GM23248 (cell line): ENCODE results near the gene TMEM187. TPM values are rescaled to one million over a fixed set of nuclear protein-coding genes. Genes with fewer than 3 reads are reported as not detected.

Source experiments
- DNase-seq: peaks from one replicate; pipeline ENCODE4 v3.0.0-alpha.2; 2015
- H2AFZ ChIP-seq: fragments of 200-600 bp; sonication (generic); 2 replicates; pipeline ENCODE4 v1.6.1; 2016; ENCODE audit warnings: antibody characterized with exemption
- H3F3A ChIP-seq: fragments of 200-600 bp; sonication (generic); 2 replicates; pipeline ENCODE4 v1.6.1; 2016; ENCODE audit warnings: mild to moderate bottlenecking, antibody characterized with exemption, mixed run types; ENCODE audit not compliant: insufficient read depth
- H3K27ac ChIP-seq: fragments of 200-600 bp; sonication (generic); 2 replicates; pipeline ENCODE4 v1.5.1; 2016; ENCODE audit warnings: mild to moderate bottlenecking
- H3K27me3 ChIP-seq: fragments of 200-600 bp; sonication (generic); replicated peaks from 2 replicates; pipeline ENCODE4 v1.6.1; 2016; ENCODE audit warnings: mild to moderate bottlenecking; ENCODE audit not compliant: insufficient read depth
- H3K36me3 ChIP-seq: fragments of 200-600 bp; sonication (generic); 2 replicates; pipeline ENCODE4 v1.6.1; 2016; ENCODE audit warnings: low read depth, mild to moderate bottlenecking
- H3K4me1 ChIP-seq: fragments of 200-600 bp; sonication (generic); 2 replicates; pipeline ENCODE4 v1.6.1; 2016; ENCODE audit warnings: mild to moderate bottlenecking; ENCODE audit not compliant: insufficient read depth
- H3K4me2 ChIP-seq: fragments of 200-600 bp; sonication (generic); one replicate; pipeline ENCODE4 v1.6.1; 2016; ENCODE audit warnings: mild to moderate bottlenecking; ENCODE audit not compliant: unreplicated experiment
- H3K4me3 ChIP-seq: fragments of 200-600 bp; sonication (generic); 2 replicates; pipeline ENCODE4 v1.5.1; 2016; ENCODE audit warnings: mild to moderate bottlenecking
- H3K79me2 ChIP-seq: fragments of 200-600 bp; sonication (generic); 2 replicates; pipeline ENCODE4 v1.6.1; 2016; ENCODE audit warnings: mild to moderate bottlenecking; ENCODE audit not compliant: insufficient read depth
- H3K9ac ChIP-seq: fragments of 200-600 bp; sonication (generic); 2 replicates; pipeline ENCODE4 v1.6.1; 2016; ENCODE audit warnings: mild to moderate bottlenecking
- H3K9me2 ChIP-seq: fragments of 200-600 bp; sonication (generic); 2 replicates; pipeline ENCODE4 v1.6.1; 2016; ENCODE audit warnings: mixed run types, mild to moderate bottlenecking, moderate library complexity; ENCODE audit not compliant: insufficient read depth
- H3K9me3 ChIP-seq: fragments of 200-600 bp; sonication (generic); one replicate; pipeline ENCODE4 v1.6.1; 2017; ENCODE audit warnings: low read depth
- H4K20me1 ChIP-seq: fragments of 200-600 bp; sonication (generic); 2 replicates; pipeline ENCODE4 v1.6.0; 2016; ENCODE audit not compliant: insufficient read depth
- EZH2 ChIP-seq: fragments of 200-600 bp; sonication (generic); IDR thresholded peaks from 2 replicates; pipeline ENCODE4 v1.6.1; 2018; ENCODE audit warnings: antibody characterized with exemption, mild to moderate bottlenecking; ENCODE audit not compliant: insufficient read depth, poor library complexity, severe bottlenecking
- EZH2phosphoT487 ChIP-seq: fragments of 200-600 bp; sonication (generic); IDR thresholded peaks from 2 replicates; pipeline ENCODE4 v1.6.1; 2018; ENCODE audit warnings: antibody characterized with exemption, moderate library complexity, mild to moderate bottlenecking, low read depth; ENCODE audit not compliant: insufficient read depth
- WGBS, 2 experiments: methylation state at CpG; one replicate each; pipeline ENCODE4 v1.1.6; 2015 to 2017; ENCODE audit warnings: low lambda C conversion rate in 2 of 2, low coverage in 1 of 2; ENCODE audit errors: missing lambda C conversion rate in 2 of 2; 5-methylcytosine and 5-hydroxymethylcytosine counted together
- in situ Hi-C: fragments of 300-500 bp; cut with MboI; formaldehyde crosslinking; loops from 2 replicates; pipeline ENCODE4 v1.15.0; 2020
- polyA plus RNA-seq: library from polyadenylated mRNA; unstranded; fragments of >200 nt; fragmentation: Nextera tagmentation; extraction: Ambion mirVana; gene quantifications from 2 replicates; pipeline ENCODE4 v1.2.1, GENCODE V29; 2016
- total RNA-seq: library from RNA; depleted of rRNA; stranded (reverse); fragments of >200 nt; shearing (Covaris generic); gene quantifications from 2 replicates; pipeline ENCODE4 v1.2.3, GENCODE V29; 2014

Gene TMEM187
- total and polyA plus RNA-seq, 2 experiments from 2014 or later, result 7.6 to 8.5 TPM

GRCh38 chrX:153989973-153990655 lies 17.6 kb downstream of the TMEM187 start:
- in situ Hi-C loops, result no loop called here

DNA sequence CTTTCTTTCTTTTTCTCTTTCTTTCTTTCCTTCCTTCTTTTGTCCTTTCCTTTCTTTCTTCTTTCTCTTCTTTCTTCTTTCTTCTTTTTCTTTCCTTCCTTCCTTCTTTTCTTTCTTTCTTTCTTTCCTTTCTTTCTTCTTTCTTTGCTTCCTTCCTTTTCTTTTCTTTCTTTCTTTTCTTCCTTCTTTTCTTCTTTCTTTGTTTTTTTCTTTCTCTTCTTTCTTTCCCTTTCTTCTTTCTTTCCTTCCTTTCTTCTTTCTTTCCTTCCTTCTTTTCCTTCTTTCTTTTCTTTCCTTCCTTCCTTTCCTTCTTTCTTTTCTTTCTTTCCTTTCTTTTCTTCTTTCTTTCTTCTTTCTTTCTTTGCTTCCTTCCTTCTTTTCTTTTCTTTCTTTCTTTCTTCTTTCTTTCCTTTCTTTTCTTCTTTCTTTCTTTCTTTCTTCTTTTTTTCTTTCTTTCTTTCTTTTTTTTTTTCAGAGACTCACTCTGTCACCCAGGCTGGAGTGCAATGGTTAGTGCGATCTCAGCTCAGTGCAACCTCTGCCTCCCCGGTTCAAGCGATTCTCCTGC lies 18.5 kb downstream of the TMEM187 start:
- H3K4me2 ChIP-seq, result no peak overlapping the region
- no peaks in the 10 kb centered on the region for H3K27me3 ChIP-seq
- in situ Hi-C loops, result no loop called here
- no peaks in the 10 kb centered on the region for H3K79me2 ChIP-seq
- no peak overlapping the region for H3K4me3 ChIP-seq
- no peaks in the 10 kb centered on the region for H3K9me2 ChIP-seq
- no peaks in the 10 kb centered on the region for H3K36me3 ChIP-seq
- no peak overlapping the region for H3K9ac ChIP-seq
- TF ChIP-seq EZH2phosphoT487, result no peak
- no peak for TF ChIP-seq EZH2
- no peaks in the 10 kb centered on the region for H3K9me3 ChIP-seq
- H3K4me1 ChIP-seq, result no peaks in the 10 kb centered on the region
- WGBS, 2 experiments, result 93 to 96% methylated on average over 3 of the region's 3 CpGs
- H3K27ac ChIP-seq, result no peak overlapping the region
- H3F3A ChIP-seq, result no peaks in the 10 kb centered on the region
- no peak for DNase-seq
- H2AFZ ChIP-seq, result no peak overlapping the region
- H4K20me1 ChIP-seq, result no peaks in the 10 kb centered on the region

More at GRCh38 chrX:153989973-153990655, 17.6 kb downstream of the TMEM187 start:
- H3K9me2 ChIP-seq, result no peaks in the 10 kb centered on the region
- DNase-seq, result no peak
- H3K4me3 ChIP-seq, result no peak overlapping the region
- no peaks in the 10 kb centered on the region for H3K4me1 ChIP-seq
- TF ChIP-seq EZH2 (no peak), EZH2phosphoT487 (no peak)
- no peak overlapping the region for H3K9ac ChIP-seq
- H3K79me2 ChIP-seq, result no peaks in the 10 kb centered on the region
- no peaks in the 10 kb centered on the region for H3K36me3 ChIP-seq
- no peaks in the 10 kb centered on the region for H3K27me3 ChIP-seq
- no peak overlapping the region for H2AFZ ChIP-seq
- no peak overlapping the region for H3K27ac ChIP-seq
- H3F3A ChIP-seq, result no peaks in the 10 kb centered on the region
- WGBS, 2 experiments, result 84 to 85% methylated on average over 12 to 14 of the region's 14 CpGs
- H3K4me2 ChIP-seq, result no peak overlapping the region
- H3K9me3 ChIP-seq, result no peaks in the 10 kb centered on the region
- no peaks in the 10 kb centered on the region for H4K20me1 ChIP-seq

DNA sequence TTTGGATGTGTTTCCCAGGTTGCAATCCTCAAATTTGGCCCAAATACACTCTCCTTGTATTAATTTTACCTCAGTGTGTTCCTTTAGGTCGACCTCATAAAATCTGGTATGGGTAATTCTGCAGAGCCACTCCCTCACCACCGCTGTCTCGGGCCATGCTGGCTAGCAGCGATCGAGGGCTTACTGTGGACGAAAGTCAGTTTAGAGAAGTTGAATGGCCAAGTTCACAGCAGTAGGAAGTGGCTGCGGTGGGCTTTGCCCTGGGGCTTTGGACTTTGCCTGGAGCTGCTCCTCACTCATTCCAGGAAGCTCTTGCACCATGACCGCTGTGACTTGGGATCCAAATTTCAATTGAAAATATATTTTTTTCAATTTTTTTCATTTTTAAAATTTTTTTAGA lies 19.6 kb downstream of the TMEM187 start:
- Histone ChIP-seq H4K20me1 (no peaks in the 10 kb centered on the region), H3K9me3 (no peaks in the 10 kb centered on the region), H3K36me3 (no peaks in the 10 kb centered on the region), H3K79me2 (no peaks in the 10 kb centered on the region), H3K9me2 (no peaks in the 10 kb centered on the region), H3K9ac (no peak overlapping the region), H3K4me1 (no peaks in the 10 kb centered on the region), H3K27me3 (no peaks in the 10 kb centered on the region), H2AFZ (no peak overlapping the region), H3F3A (no peaks in the 10 kb centered on the region), H3K4me3 (no peak overlapping the region), H3K27ac (no peak overlapping the region), H3K4me2 (no peak overlapping the region)
- 88 to 95% methylated on average over 7 to 8 of the region's 8 CpGs for WGBS, 2 experiments
- in situ Hi-C loops, result no loop called here
- no peak for DNase-seq
- TF ChIP-seq EZH2phosphoT487 (no peak), EZH2 (no peak)

DNA sequence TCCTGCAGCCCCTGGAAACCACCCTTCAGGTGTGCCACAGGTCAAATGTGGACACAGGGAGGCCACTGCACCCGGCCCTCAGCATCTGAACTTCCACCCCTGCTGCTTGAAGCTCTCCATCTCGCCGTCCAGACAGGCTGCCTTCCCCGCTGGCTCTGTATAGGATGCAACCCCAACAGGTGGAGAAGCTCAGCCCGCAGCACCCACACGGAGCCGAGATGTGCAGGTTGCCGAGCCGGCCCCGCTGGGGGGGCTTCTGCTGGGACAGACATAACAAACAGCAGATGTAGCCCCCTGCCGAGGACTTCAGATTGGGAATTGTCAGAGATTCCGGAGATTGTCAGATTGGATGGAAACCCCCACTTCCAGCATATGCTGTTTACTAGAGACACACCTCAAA lies 20.5 kb downstream of the TMEM187 start:
- H3K36me3 ChIP-seq, result no peaks in the 10 kb centered on the region
- H3K4me3 ChIP-seq, result no peak overlapping the region
- H3K9ac ChIP-seq, result no peak overlapping the region
- H3F3A ChIP-seq, result no peaks in the 10 kb centered on the region
- TF ChIP-seq EZH2, result no peak
- no peak for TF ChIP-seq EZH2phosphoT487
- H3K27me3 ChIP-seq, result no peaks in the 10 kb centered on the region
- no peak overlapping the region for H3K27ac ChIP-seq
- no peak for DNase-seq
- in situ Hi-C loops, result no loop called here
- H3K79me2 ChIP-seq, result no peaks in the 10 kb centered on the region
- no peak overlapping the region for H2AFZ ChIP-seq
- H3K9me3 ChIP-seq, result no peaks in the 10 kb centered on the region
- no peaks in the 10 kb centered on the region for H3K9me2 ChIP-seq
- no peaks in the 10 kb centered on the region for H4K20me1 ChIP-seq
- H3K4me2 ChIP-seq, result no peak overlapping the region
- 40 to 71% methylated on average over 1 to 12 of the region's 12 CpGs for WGBS, 2 experiments
- H3K4me1 ChIP-seq, result no peaks in the 10 kb centered on the region
